ENCODE data around the gene TTC39C. TPM values are rescaled to one million over a fixed set of nuclear protein-coding genes. Genes with fewer than 3 reads are reported as not detected.

TTC39C gene
- total and polyA plus RNA-seq, 2 of the 8 experiments (the other 6 are each of a cell fraction or from before 2014, with no cell fraction given): 8.1 to 79.1 TPM

DNA sequence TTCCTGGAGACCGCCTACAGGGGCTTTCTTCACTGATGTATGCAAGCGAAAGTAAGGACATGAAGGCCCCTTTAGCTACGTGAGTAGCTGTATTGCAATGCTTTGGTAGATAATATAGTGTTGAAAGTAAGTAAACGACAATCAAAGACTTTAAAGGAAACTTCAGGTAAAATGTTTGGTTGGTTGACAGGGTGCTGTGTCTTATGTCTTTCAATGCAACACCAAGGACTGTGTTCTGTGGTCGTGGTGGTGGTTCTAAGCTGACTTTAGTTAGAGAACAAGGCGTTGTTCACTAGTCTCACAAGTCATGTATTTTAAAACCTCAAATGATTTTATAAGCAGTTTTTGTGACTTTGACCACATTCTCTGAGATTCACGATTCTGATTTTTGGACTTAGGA, 66.3 kb downstream of the TTC39C start (continued):
- TF ChIP-seq, protein P1, sequence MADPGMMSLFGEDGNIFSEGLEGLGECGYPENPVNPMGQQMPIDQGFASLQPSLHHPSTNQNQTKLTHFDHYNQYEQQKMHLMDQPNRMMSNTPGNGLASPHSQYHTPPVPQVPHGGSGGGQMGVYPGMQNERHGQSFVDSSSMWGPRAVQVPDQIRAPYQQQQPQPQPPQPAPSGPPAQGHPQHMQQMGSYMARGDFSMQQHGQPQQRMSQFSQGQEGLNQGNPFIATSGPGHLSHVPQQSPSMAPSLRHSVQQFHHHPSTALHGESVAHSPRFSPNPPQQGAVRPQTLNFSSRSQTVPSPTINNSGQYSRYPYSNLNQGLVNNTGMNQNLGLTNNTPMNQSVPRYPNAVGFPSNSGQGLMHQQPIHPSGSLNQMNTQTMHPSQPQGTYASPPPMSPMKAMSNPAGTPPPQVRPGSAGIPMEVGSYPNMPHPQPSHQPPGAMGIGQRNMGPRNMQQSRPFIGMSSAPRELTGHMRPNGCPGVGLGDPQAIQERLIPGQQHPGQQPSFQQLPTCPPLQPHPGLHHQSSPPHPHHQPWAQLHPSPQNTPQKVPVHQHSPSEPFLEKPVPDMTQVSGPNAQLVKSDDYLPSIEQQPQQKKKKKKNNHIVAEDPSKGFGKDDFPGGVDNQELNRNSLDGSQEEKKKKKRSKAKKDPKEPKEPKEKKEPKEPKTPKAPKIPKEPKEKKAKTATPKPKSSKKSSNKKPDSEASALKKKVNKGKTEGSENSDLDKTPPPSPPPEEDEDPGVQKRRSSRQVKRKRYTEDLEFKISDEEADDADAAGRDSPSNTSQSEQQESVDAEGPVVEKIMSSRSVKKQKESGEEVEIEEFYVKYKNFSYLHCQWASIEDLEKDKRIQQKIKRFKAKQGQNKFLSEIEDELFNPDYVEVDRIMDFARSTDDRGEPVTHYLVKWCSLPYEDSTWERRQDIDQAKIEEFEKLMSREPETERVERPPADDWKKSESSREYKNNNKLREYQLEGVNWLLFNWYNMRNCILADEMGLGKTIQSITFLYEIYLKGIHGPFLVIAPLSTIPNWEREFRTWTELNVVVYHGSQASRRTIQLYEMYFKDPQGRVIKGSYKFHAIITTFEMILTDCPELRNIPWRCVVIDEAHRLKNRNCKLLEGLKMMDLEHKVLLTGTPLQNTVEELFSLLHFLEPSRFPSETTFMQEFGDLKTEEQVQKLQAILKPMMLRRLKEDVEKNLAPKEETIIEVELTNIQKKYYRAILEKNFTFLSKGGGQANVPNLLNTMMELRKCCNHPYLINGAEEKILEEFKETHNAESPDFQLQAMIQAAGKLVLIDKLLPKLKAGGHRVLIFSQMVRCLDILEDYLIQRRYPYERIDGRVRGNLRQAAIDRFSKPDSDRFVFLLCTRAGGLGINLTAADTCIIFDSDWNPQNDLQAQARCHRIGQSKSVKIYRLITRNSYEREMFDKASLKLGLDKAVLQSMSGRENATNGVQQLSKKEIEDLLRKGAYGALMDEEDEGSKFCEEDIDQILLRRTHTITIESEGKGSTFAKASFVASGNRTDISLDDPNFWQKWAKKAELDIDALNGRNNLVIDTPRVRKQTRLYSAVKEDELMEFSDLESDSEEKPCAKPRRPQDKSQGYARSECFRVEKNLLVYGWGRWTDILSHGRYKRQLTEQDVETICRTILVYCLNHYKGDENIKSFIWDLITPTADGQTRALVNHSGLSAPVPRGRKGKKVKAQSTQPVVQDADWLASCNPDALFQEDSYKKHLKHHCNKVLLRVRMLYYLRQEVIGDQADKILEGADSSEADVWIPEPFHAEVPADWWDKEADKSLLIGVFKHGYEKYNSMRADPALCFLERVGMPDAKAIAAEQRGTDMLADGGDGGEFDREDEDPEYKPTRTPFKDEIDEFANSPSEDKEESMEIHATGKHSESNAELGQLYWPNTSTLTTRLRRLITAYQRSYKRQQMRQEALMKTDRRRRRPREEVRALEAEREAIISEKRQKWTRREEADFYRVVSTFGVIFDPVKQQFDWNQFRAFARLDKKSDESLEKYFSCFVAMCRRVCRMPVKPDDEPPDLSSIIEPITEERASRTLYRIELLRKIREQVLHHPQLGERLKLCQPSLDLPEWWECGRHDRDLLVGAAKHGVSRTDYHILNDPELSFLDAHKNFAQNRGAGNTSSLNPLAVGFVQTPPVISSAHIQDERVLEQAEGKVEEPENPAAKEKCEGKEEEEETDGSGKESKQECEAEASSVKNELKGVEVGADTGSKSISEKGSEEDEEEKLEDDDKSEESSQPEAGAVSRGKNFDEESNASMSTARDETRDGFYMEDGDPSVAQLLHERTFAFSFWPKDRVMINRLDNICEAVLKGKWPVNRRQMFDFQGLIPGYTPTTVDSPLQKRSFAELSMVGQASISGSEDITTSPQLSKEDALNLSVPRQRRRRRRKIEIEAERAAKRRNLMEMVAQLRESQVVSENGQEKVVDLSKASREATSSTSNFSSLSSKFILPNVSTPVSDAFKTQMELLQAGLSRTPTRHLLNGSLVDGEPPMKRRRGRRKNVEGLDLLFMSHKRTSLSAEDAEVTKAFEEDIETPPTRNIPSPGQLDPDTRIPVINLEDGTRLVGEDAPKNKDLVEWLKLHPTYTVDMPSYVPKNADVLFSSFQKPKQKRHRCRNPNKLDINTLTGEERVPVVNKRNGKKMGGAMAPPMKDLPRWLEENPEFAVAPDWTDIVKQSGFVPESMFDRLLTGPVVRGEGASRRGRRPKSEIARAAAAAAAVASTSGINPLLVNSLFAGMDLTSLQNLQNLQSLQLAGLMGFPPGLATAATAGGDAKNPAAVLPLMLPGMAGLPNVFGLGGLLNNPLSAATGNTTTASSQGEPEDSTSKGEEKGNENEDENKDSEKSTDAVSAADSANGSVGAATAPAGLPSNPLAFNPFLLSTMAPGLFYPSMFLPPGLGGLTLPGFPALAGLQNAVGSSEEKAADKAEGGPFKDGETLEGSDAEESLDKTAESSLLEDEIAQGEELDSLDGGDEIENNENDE (IDR thresholded peaks at IDR 0.05; ENCODE audit: insufficient replicate concordance, low read length): no peak
- TF ChIP-seq HDAC6 (IDR thresholded peaks at IDR 0.05; ENCODE audit: low read depth, low read length) (no peak), BACH1 (IDR thresholded peaks at IDR 0.05; ENCODE audit: low read length) (no peak), SIRT6 (IDR thresholded peaks at IDR 0.05; ENCODE audit: low read length) (no peak), TAF7 (optimal IDR thresholded peaks at IDR 0.05; ENCODE audit: borderline replicate concordance, low read depth, low read length) (no peak)

Measured in H1 (cell line).